SK-N-SH (cell line): ENCODE results near the gene CPA1. TPM values are rescaled to one million over a fixed set of nuclear protein-coding genes. Genes with fewer than 3 reads are reported as not detected.

ENCODE experiments used
- CTCF ChIA-PET: fragments of 300-600, 350-600 bp; formaldehyde crosslinking; extraction: SDS; loops from one replicate; lab custom pipeline; 2021; lab: Yijun Ruan, JAX
- POLR2A ChIA-PET: fragments of 350-600 bp; sonication (Branson Sonifier 250); formaldehyde crosslinking; extraction: SDS; loops from one replicate; lab custom pipeline; 2020; ENCODE audit warnings: antibody characterized with exemption, inconsistent platforms; lab: Yijun Ruan, JAX
- DNase-seq: peaks from one replicate; pipeline ENCODE4 v3.0.0; 2012
- H2AFZ ChIP-seq: fragments of 200-600 bp; sonication (generic); 2 replicates; pipeline ENCODE4 v1.8.1; 2016; ENCODE audit warnings: antibody characterized with exemption, mild to moderate bottlenecking, low read depth
- H3F3A ChIP-seq: fragments of 200-600 bp; sonication (generic); replicated peaks from 2 replicates; pipeline ENCODE3; 2016; ENCODE audit warnings: antibody characterized with exemption, mild to moderate bottlenecking; ENCODE audit not compliant: insufficient read depth
- H3K27ac ChIP-seq, 2 experiments: fragments of 200-500 bp in 1 of 2; fragments of 200-600 bp in 1 of 2; sonication (Bioruptor generic) in 1 of 2; sonication (generic), shearing (Covaris generic) in 1 of 2; 2 replicates each; pipeline versions ENCODE4 v1.5.1 to v1.6.1; 2014 to 2016; ENCODE audit warnings: low read depth in 2 of 2, inconsistent platforms in 1 of 2, low read length in 1 of 2, mild to moderate bottlenecking in 1 of 2, mixed read lengths in 1 of 2
- H3K27me3 ChIP-seq: fragments of 200-600 bp; sonication (generic), shearing (Covaris generic); 2 replicates; pipeline ENCODE4 v1.6.1; 2016; ENCODE audit warnings: mixed run types; ENCODE audit not compliant: insufficient read depth
- H3K36me3 ChIP-seq, 2 experiments: fragments of 200-500 bp in 1 of 2; fragments of 200-600 bp in 1 of 2; sonication (Bioruptor generic) in 1 of 2; sonication (generic) in 1 of 2; replicated peaks in 1 of 2; 2 replicates each; pipeline versions ENCODE3 to v1.5.1; 2014 to 2016; ENCODE audit warnings: low read length in 1 of 2, mild to moderate bottlenecking in 1 of 2; ENCODE audit not compliant: insufficient read depth in 2 of 2, control insufficient read depth in 1 of 2
- H3K4me1 ChIP-seq, 2 experiments: fragments of 200-500 bp in 1 of 2; fragments of 200-600 bp in 1 of 2; sonication (Bioruptor generic) in 1 of 2; sonication (generic), shearing (Covaris generic) in 1 of 2; 2 replicates each; pipeline versions ENCODE4 v1.5.1 to v1.6.1; 2014 to 2016; ENCODE audit warnings: low read depth in 1 of 2, low read length in 1 of 2, mixed run types in 1 of 2; ENCODE audit not compliant: insufficient read depth in 2 of 2, control insufficient read depth in 1 of 2
- H3K4me2 ChIP-seq: fragments of 200-600 bp; sonication (generic), shearing (Covaris generic); 2 replicates; pipeline ENCODE4 v1.6.1; 2017; ENCODE audit warnings: mixed run types
- H3K4me3 ChIP-seq, 2 experiments: fragments of 200-500 bp in 1 of 2; fragments of 200-600 bp in 1 of 2; sonication (Bioruptor generic) in 1 of 2; sonication (generic), shearing (Covaris generic) in 1 of 2; 2 replicates each; pipeline versions ENCODE4 v1.5.1 to v1.8.1; 2014 to 2016; ENCODE audit warnings: low read depth in 2 of 2, inconsistent platforms in 1 of 2, low read length in 1 of 2, mild to moderate bottlenecking in 1 of 2, mixed read lengths in 1 of 2, moderate library complexity in 1 of 2
- H3K79me2 ChIP-seq: fragments of 200-600 bp; sonication (generic); 2 replicates; pipeline ENCODE4 v1.8.1; 2017; ENCODE audit warnings: mild to moderate bottlenecking; ENCODE audit not compliant: insufficient read depth
- H3K9ac ChIP-seq: fragments of 200-600 bp; sonication (generic); 2 replicates; pipeline ENCODE4 v1.6.1; 2017; ENCODE audit warnings: mixed run types
- H3K9me2 ChIP-seq: fragments of 200-600 bp; sonication (generic); 2 replicates; pipeline ENCODE4 v1.6.1; 2017; ENCODE audit warnings: mixed run types
- H3K9me3 ChIP-seq: fragments of 200-600 bp; sonication (generic); 2 replicates; pipeline ENCODE4 v1.6.1; 2017; ENCODE audit warnings: mixed run types, mild to moderate bottlenecking, moderate library complexity
- H4K20me1 ChIP-seq: fragments of 200-600 bp; sonication (generic); 2 replicates; pipeline ENCODE4 v1.6.1; 2017; ENCODE audit warnings: mild to moderate bottlenecking, mixed run types; ENCODE audit not compliant: insufficient read depth
- CHD2 ChIP-seq: fragments of 150-350 bp; IDR thresholded peaks from 2 replicates; pipeline ENCODE4 v1.6.1; 2018; ENCODE audit warnings: low read length; ENCODE audit not compliant: partially characterized antibody
- ELF1 ChIP-seq: IDR thresholded peaks from 2 replicates; pipeline ENCODE4 v1.4.0; 2012
- EP300 ChIP-seq, 2 experiments: IDR thresholded peaks; 2 replicates each; pipeline versions ENCODE4 v1.4.0 to v1.6.1; 2012; ENCODE audit warnings: borderline replicate concordance in 1 of 2, low read depth in 1 of 2, low read length in 1 of 2
- EZH2phosphoT487 ChIP-seq: fragments of 200-600 bp; sonication (generic); IDR thresholded peaks from 2 replicates; pipeline ENCODE4 v1.6.1; 2017; ENCODE audit warnings: low read depth, mixed run types, mild to moderate bottlenecking, antibody characterized with exemption, moderate library complexity, borderline replicate concordance
- FOSL2 ChIP-seq: IDR thresholded peaks from 2 replicates; pipeline ENCODE4 v1.4.0; 2012; ENCODE audit warnings: low read depth, mild to moderate bottlenecking, moderate library complexity, borderline replicate concordance
- FOXJ3 ChIP-seq: sonication (generic); formaldehyde crosslinking; IDR thresholded peaks from 2 replicates; pipeline ENCODE4 v1.5.1; 2020; ENCODE audit warnings: mild to moderate bottlenecking, missing genetic modification reagents
- GABPA ChIP-seq: IDR thresholded peaks from 2 replicates; pipeline ENCODE4 v1.4.0; 2012; ENCODE audit warnings: low read depth, mild to moderate bottlenecking
- GATA2 ChIP-seq: sonication (generic); formaldehyde crosslinking; IDR thresholded peaks from 2 replicates; pipeline ENCODE4 v1.5.0; 2020; ENCODE audit warnings: mild to moderate bottlenecking, missing genetic modification reagents
- MEF2A ChIP-seq: IDR thresholded peaks from 2 replicates; pipeline ENCODE4 v1.4.0; 2012; ENCODE audit warnings: low read depth, borderline replicate concordance
- MXI1 ChIP-seq: IDR thresholded peaks from 2 replicates; pipeline ENCODE4 v1.6.1; 2012; ENCODE audit warnings: mild to moderate bottlenecking, low read depth, low read length, improper control_type of control experiment
- NFIC ChIP-seq: IDR thresholded peaks from 2 replicates; pipeline ENCODE4 v1.4.0; 2012; ENCODE audit warnings: borderline replicate concordance
- POLR2AphosphoS5 ChIP-seq: IDR thresholded peaks from 2 replicates; pipeline ENCODE4 v1.6.1; 2012; ENCODE audit warnings: low read depth, low read length
- RAD21 ChIP-seq: IDR thresholded peaks from 2 replicates; pipeline ENCODE4 v1.6.1; 2012; ENCODE audit warnings: mild to moderate bottlenecking, low read length
- RCOR1 ChIP-seq: fragments of 150-350 bp; IDR thresholded peaks from 2 replicates; pipeline ENCODE4 v1.6.1; 2017; ENCODE audit warnings: antibody characterized with exemption, low read length
- RFX5 ChIP-seq: IDR thresholded peaks from 2 replicates; pipeline ENCODE4 v1.6.1; 2012; ENCODE audit warnings: mild to moderate bottlenecking, improper control_type of control experiment, low read length
- RXRA ChIP-seq: IDR thresholded peaks from 2 replicates; pipeline ENCODE4 v1.4.0; 2012; ENCODE audit warnings: low read depth, mild to moderate bottlenecking, borderline replicate concordance
- SIN3A ChIP-seq: IDR thresholded peaks from 2 replicates; pipeline ENCODE4 v1.6.1; 2012; ENCODE audit warnings: low read depth, mild to moderate bottlenecking, low read length, moderate library complexity, borderline replicate concordance
- SMC3 ChIP-seq: IDR thresholded peaks from 2 replicates; pipeline ENCODE4 v1.6.1; 2012; ENCODE audit warnings: low read depth, low read length, improper control_type of control experiment
- YY1 ChIP-seq: IDR thresholded peaks from 2 replicates; pipeline ENCODE4 v1.4.0; 2012; ENCODE audit warnings: low read depth, mild to moderate bottlenecking
- WGBS: methylation state at CpG from one replicate; pipeline ENCODE4 v1.1.6; 2017; ENCODE audit warnings: low lambda C conversion rate; 5-methylcytosine and 5-hydroxymethylcytosine counted together
- polyA plus RNA-seq, 3 experiments: library from polyadenylated mRNA; depleted of rRNA; stranded (reverse); fragments of >200 nt; gene quantifications; 2 replicates each; pipeline ENCODE4 v1.2.3, GENCODE V29; 2012
- TF ChIP-seq, protein P1 (sequence below): fragments of 200-600 bp; sonication (generic); IDR thresholded peaks from 2 replicates; pipeline ENCODE4 v1.6.1; 2017; ENCODE audit warnings: antibody characterized with exemption, mild to moderate bottlenecking, moderate library complexity
- TF ChIP-seq, protein P2 (sequence below): IDR thresholded peaks from 2 replicates; pipeline ENCODE4 v1.4.0; 2012; ENCODE audit warnings: low read depth
- TF ChIP-seq, protein P3 (sequence below): IDR thresholded peaks from 2 replicates; pipeline ENCODE4 v1.6.1; 2012; ENCODE audit warnings: mild to moderate bottlenecking, low read depth, low read length, moderate library complexity

CPA1 gene
- polyA plus RNA-seq, 1 of the 3 experiments (the other 2 are of a cell fraction): 0.05 TPM

- Histone ChIP-seq H3K9ac (no peak overlapping the region), H3K79me2 (no peaks in the 10 kb centered on the region), H3K9me2 (no peaks in the 10 kb centered on the region), H3K27ac (no peak overlapping the region), H3F3A (no peaks in the 10 kb centered on the region), H3K27me3 (no peaks in the 10 kb centered on the region), H4K20me1 (no peaks in the 10 kb centered on the region), H3K4me3 (no peak overlapping the region), H3K36me3 (no peaks in the 10 kb centered on the region), H3K4me2 (no peak overlapping the region), H2AFZ (no peak overlapping the region), H3K4me1 (no peaks in the 10 kb centered on the region; a peak in 1 of 4 replicates), H3K9me3 (no peaks in the 10 kb centered on the region)
- ChIA-PET CTCF (interaction anchor here (0.7 to 1.3 kb wide), 2 partner anchors 14 to 26 kb away, joined by 3 to 4 read pairs; no protein-coding TSS in a partner anchor), POLR2A (no interaction called here)
- 87% methylated on average over 11 of the region's 12 CpGs for WGBS
- no peak for DNase-seq
- TF ChIP-seq SIN3A (no peak), ELF1 (no peak), EP300 (IDR thresholded peaks at IDR 0.05; ENCODE audit: borderline replicate concordance in 1 of 2, low read depth in 1 of 2, low read length in 1 of 2) (no peak), RXRA (no peak), MEF2A (no peak), GATA2 (CRISPR knock-in tag) (no peak), SMC3 (no peak), FOXJ3 (CRISPR knock-in tag) (no peak), NFIC (no peak), FOSL2 (no peak), GABPA (no peak), CHD2 (no peak), RAD21 (no peak)
- TF ChIP-seq, protein P1, sequence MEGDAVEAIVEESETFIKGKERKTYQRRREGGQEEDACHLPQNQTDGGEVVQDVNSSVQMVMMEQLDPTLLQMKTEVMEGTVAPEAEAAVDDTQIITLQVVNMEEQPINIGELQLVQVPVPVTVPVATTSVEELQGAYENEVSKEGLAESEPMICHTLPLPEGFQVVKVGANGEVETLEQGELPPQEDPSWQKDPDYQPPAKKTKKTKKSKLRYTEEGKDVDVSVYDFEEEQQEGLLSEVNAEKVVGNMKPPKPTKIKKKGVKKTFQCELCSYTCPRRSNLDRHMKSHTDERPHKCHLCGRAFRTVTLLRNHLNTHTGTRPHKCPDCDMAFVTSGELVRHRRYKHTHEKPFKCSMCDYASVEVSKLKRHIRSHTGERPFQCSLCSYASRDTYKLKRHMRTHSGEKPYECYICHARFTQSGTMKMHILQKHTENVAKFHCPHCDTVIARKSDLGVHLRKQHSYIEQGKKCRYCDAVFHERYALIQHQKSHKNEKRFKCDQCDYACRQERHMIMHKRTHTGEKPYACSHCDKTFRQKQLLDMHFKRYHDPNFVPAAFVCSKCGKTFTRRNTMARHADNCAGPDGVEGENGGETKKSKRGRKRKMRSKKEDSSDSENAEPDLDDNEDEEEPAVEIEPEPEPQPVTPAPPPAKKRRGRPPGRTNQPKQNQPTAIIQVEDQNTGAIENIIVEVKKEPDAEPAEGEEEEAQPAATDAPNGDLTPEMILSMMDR: no peak
Observed at GRCh38 chr7:130346941-130347340, 33.4 kb upstream of the CPA1 start.

DNA sequence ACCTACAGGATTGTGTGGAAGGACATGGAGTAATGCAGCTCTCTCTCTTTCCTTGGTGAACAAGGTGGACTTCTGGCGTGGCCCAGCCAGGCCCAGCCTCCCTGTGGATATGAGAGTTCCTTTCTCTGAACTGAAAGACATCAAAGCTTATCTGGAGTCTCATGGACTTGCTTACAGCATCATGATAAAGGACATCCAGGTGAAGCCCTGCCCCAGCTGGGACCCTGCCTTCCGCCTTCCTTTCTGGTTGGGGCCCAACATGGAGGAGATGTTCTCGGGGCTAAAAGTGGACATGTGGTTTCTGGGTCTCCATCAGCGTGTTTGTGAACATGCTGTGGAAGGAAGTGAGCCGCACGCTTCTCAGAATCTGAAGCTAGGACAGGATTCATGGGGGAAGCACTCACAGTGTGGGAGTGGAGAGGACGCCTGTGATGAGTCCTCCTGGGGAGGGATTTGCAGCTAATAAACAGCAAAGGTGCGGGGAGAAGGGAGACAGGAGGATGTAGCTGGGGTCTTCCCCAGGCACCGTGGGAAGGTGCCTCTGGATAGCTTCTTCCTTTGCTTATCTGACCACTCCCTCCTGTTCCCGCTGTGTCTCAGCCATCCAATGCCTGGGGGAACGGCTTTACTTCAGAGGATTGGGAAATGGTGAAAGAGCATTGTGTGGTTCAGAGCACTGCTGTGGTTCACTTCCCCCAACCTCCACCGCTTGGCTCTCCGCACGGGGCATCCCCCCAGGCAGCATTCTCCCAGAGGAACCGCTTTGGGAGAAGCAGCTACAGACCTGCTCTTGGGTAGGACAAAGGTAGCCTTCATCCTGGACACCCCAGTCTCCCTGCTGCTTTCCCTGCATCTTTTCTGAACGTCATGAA lies 30.1 kb upstream of the CPA1 start:
- Histone ChIP-seq H3K4me2 (no peak overlapping the region), H3F3A (peaks cover 7% of the 10 kb centered on the region), H3K79me2 (no peaks in the 10 kb centered on the region), H3K36me3 (no peaks in the 10 kb centered on the region), H3K4me1 (peaks cover 4 to 12% of the 10 kb centered on the region in 2 experiments; a peak in 3 of 4 replicates), H4K20me1 (no peaks in the 10 kb centered on the region), H3K27me3 (no peaks in the 10 kb centered on the region), H3K9me3 (no peaks in the 10 kb centered on the region), H3K4me3 (no peak overlapping the region), H2AFZ (no peak overlapping the region), H3K27ac (no peak overlapping the region), H3K9me2 (no peaks in the 10 kb centered on the region), H3K9ac (no peak overlapping the region)
- WGBS: 86% methylated on average over 16 of the region's 16 CpGs
- POLR2A ChIA-PET: no interaction called here
- DNase-seq: peak; percentile 25
- CTCF ChIA-PET: interaction anchor here (1.0 kb wide), 2 partner anchors 66 to 278 kb away, joined by 3 to 4 read pairs; no protein-coding TSS in a partner anchor
- TF ChIP-seq EZH2phosphoT487 (no peak), SIN3A (no peak), POLR2AphosphoS5 (no peak), ELF1 (no peak), RFX5 (no peak), RAD21 (no peak), SMC3 (no peak), EP300 (IDR thresholded peaks at IDR 0.05; ENCODE audit: borderline replicate concordance in 1 of 2, low read depth in 1 of 2, low read length in 1 of 2) (no peak), MXI1 (no peak), GABPA (no peak), YY1 (no peak), RCOR1 (no peak)
- TF ChIP-seq, protein P2, sequence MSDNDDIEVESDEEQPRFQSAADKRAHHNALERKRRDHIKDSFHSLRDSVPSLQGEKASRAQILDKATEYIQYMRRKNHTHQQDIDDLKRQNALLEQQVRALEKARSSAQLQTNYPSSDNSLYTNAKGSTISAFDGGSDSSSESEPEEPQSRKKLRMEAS: no peak
- TF ChIP-seq, protein P3, sequence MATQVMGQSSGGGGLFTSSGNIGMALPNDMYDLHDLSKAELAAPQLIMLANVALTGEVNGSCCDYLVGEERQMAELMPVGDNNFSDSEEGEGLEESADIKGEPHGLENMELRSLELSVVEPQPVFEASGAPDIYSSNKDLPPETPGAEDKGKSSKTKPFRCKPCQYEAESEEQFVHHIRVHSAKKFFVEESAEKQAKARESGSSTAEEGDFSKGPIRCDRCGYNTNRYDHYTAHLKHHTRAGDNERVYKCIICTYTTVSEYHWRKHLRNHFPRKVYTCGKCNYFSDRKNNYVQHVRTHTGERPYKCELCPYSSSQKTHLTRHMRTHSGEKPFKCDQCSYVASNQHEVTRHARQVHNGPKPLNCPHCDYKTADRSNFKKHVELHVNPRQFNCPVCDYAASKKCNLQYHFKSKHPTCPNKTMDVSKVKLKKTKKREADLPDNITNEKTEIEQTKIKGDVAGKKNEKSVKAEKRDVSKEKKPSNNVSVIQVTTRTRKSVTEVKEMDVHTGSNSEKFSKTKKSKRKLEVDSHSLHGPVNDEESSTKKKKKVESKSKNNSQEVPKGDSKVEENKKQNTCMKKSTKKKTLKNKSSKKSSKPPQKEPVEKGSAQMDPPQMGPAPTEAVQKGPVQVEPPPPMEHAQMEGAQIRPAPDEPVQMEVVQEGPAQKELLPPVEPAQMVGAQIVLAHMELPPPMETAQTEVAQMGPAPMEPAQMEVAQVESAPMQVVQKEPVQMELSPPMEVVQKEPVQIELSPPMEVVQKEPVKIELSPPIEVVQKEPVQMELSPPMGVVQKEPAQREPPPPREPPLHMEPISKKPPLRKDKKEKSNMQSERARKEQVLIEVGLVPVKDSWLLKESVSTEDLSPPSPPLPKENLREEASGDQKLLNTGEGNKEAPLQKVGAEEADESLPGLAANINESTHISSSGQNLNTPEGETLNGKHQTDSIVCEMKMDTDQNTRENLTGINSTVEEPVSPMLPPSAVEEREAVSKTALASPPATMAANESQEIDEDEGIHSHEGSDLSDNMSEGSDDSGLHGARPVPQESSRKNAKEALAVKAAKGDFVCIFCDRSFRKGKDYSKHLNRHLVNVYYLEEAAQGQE: no peak
